A673 (cell line): ENCODE measurements around the gene TADA3. TPM values are rescaled to one million over a fixed set of nuclear protein-coding genes. Genes with fewer than 3 reads are reported as not detected.

Source experiments
- BruUV-seq: library from RNA; stranded (reverse); fragments of 400-500 nt; replicated peaks from 2 replicates; lab custom pipeline; 2021; lab: Mats Ljungman, UMichigan
- CTCF ChIA-PET: fragments of 300-600 bp; sonication (Branson Sonifier 250); formaldehyde crosslinking; loops from one replicate; lab custom pipeline; 2022; ENCODE audit warnings: antibody characterized with exemption; lab: Charles Lee
- POLR2A ChIA-PET: fragments of 300-600 bp; sonication (Branson Sonifier 250); formaldehyde crosslinking; loops from one replicate; lab custom pipeline; 2022; ENCODE audit warnings: antibody characterized with exemption; ENCODE audit not compliant: low non-redundant PET; lab: Charles Lee
- DNase-seq: peaks from one replicate; pipeline ENCODE4 v3.0.0-alpha.2; 2015; ENCODE audit warnings: low spot score
- H3K27ac ChIP-seq: fragments of 200-600 bp; sonication (generic); 2 replicates; pipeline ENCODE4 v1.5.1; 2016; ENCODE audit warnings: mixed run types, low read depth, mild to moderate bottlenecking, mixed read lengths, antibody characterized with exemption, low read length; ENCODE audit not compliant: poor library complexity, severe bottlenecking
- H3K27me3 ChIP-seq: fragments of 200-600 bp; sonication (generic); replicated peaks from 2 replicates; pipeline ENCODE4 v1.6.1; 2017; ENCODE audit warnings: mixed run types, low read depth, mild to moderate bottlenecking, mixed read lengths, antibody characterized with exemption, low read length; ENCODE audit not compliant: insufficient read depth, poor library complexity
- H3K36me3 ChIP-seq: fragments of 200-600 bp; sonication (generic); 2 replicates; pipeline ENCODE4 v1.6.1; 2016; ENCODE audit warnings: mixed run types, mild to moderate bottlenecking, mixed read lengths, antibody characterized with exemption, low read length; ENCODE audit not compliant: insufficient read depth, poor library complexity, severe bottlenecking
- H3K4me1 ChIP-seq: fragments of 200-600 bp; sonication (generic); 2 replicates; pipeline ENCODE4 v1.6.1; 2017; ENCODE audit warnings: mixed run types, mild to moderate bottlenecking, mixed read lengths, antibody characterized with exemption, low read length; ENCODE audit not compliant: insufficient read depth, poor library complexity, severe bottlenecking
- H3K4me3 ChIP-seq: fragments of 200-600 bp; sonication (generic); 2 replicates; pipeline ENCODE4 v1.5.1; 2016; ENCODE audit warnings: low read depth, mixed run types, mild to moderate bottlenecking, mixed read lengths, low read length; ENCODE audit not compliant: poor library complexity, severe bottlenecking
- H3K9me3 ChIP-seq: fragments of 200-600 bp; sonication (generic); 2 replicates; pipeline ENCODE4 v1.6.1; 2016; ENCODE audit warnings: mixed run types, low read depth, mild to moderate bottlenecking, mixed read lengths, antibody characterized with exemption, low read length; ENCODE audit not compliant: poor library complexity, severe bottlenecking
- CTCF ChIP-seq: fragments of 300-800, 200-600 bp; sonication (generic); conservative IDR thresholded peaks from 2 replicates; pipeline ENCODE4 v1.5.1; 2017; ENCODE audit warnings: low read depth, mild to moderate bottlenecking, antibody characterized with exemption, low read length, moderate library complexity, mixed read lengths
- EZH2 ChIP-seq: fragments of 200-600 bp; sonication (generic); IDR thresholded peaks from 2 replicates; pipeline ENCODE4 v1.6.1; 2017; ENCODE audit warnings: borderline replicate concordance, low read depth, mild to moderate bottlenecking, mixed read lengths, antibody characterized with exemption, low read length; ENCODE audit not compliant: poor library complexity, severe bottlenecking
- intact Hi-C: fragments of 100-400 bp; cut with micrococcal nuclease; formaldehyde crosslinking; loops from one replicate; pipeline ENCODE4 v1.10.0; 2022; ENCODE audit not compliant: unreplicated experiment
- total RNA-seq: library from RNA; stranded (reverse); gene quantifications from 2 replicates; pipeline ENCODE4 v1.2.3, GENCODE V29; 2021

TADA3 gene
- total RNA-seq, 1 experiment from 2014 or later, result 46.1 TPM

GRCh38 chr3:9745521-9745920, 46.8 kb downstream of the TADA3 start:
- no peak for DNase-seq
- CTCF ChIA-PET, result no interaction called here
- peaks cover 83% of the 10 kb centered on the region for H3K36me3 ChIP-seq
- H3K9me3 ChIP-seq, result no peaks in the 10 kb centered on the region
- no peaks in the 10 kb centered on the region for H3K27me3 ChIP-seq
- intact Hi-C loops, result no loop called here
- no peak overlapping the region for H3K27ac ChIP-seq
- TF ChIP-seq CTCF (no peak), EZH2 (no peak)
- H3K4me1 ChIP-seq, result peaks cover 5% of the 10 kb centered on the region
- POLR2A ChIA-PET, result no interaction called here
- H3K4me3 ChIP-seq, result no peak overlapping the region
- no TSS peak for BruUV-seq

- H3K4me3 ChIP-seq, result no peak overlapping the region
- intact Hi-C loops, result no loop called here
- TF ChIP-seq CTCF, result no peak
- no peak for TF ChIP-seq EZH2
- no peak overlapping the region for H3K27ac ChIP-seq
- no TSS peak for BruUV-seq
- POLR2A ChIA-PET, result no interaction called here
- peaks cover 96% of the 10 kb centered on the region for H3K36me3 ChIP-seq
- no peak for DNase-seq
- no peaks in the 10 kb centered on the region for H3K9me3 ChIP-seq
- H3K27me3 ChIP-seq, result no peaks in the 10 kb centered on the region
- CTCF ChIA-PET, result interaction anchor here (0.6 kb wide), 1 partner anchor 379 kb away, joined by 3 read pairs; no protein-coding TSS in a partner anchor
- peaks cover 2% of the 10 kb centered on the region for H3K4me1 ChIP-seq
These were observed 48.1 kb downstream of the TADA3 start for GRCh38 chr3:9744162-9744561.

GRCh38 chr3:9743548-9743947, 48.7 kb downstream of the TADA3 start:
- H3K4me1 ChIP-seq, result no peaks in the 10 kb centered on the region
- no peak overlapping the region for H3K4me3 ChIP-seq
- POLR2A ChIA-PET, result interaction anchor here (0.6 kb wide), 1 partner anchor 87 kb away, joined by 3 read pairs; no protein-coding TSS in a partner anchor
- no TSS peak for BruUV-seq
- no peaks in the 10 kb centered on the region for H3K9me3 ChIP-seq
- TF ChIP-seq CTCF (no peak), EZH2 (no peak)
- DNase-seq, result no peak
- H3K27ac ChIP-seq, result no peak overlapping the region
- CTCF ChIA-PET, result interaction anchor here (0.6 kb wide), 1 partner anchor 380 kb away, joined by 3 read pairs; no protein-coding TSS in a partner anchor
- H3K27me3 ChIP-seq, result no peaks in the 10 kb centered on the region
- intact Hi-C loops, result no loop called here
- H3K36me3 ChIP-seq, result peaks cover 99% of the 10 kb centered on the region
